Ammon's horn (tissue), 1 donor: Measurements from ENCODE around the gene IGF1R.
"Not testable (repeated sequence)": the region's sequence is repeated elsewhere in the genome, so short reads cannot be mapped to it uniquely, and the experiment has no call there.

Experiments used
- DNase-seq: peaks from one replicate; pipeline ENCODE4 v3.0.0-alpha.2; 2016; ENCODE audit warnings: low spot score

IGF1R gene

GRCh38 chr15:98647774-98648653 lies at the start of gene IGF1R:
Gene IGF1R (plus strand): TSS chr15:98648539. CDS start chr15:98649582, 1,043 bp downstream.
- peak; percentile 87 for DNase-seq

- peak; percentile 47 for DNase-seq
These were observed 48.2 kb upstream of the IGF1R start for GRCh38 chr15:98599909-98600691.

GRCh38 chr15:98604983-98605382 lies 43.4 kb upstream of the IGF1R start:
- no peak for DNase-seq

- no peak for DNase-seq
These were observed 39.0 kb upstream of the IGF1R start for GRCh38 chr15:98609144-98609852.

- DNase-seq = no peak
These were observed 37.3 kb upstream of the IGF1R start for GRCh38 chr15:98610991-98611390.

- DNase-seq = no peak
These were observed 36.5 kb upstream of the IGF1R start for GRCh38 chr15:98611808-98612207.

- DNase-seq = no peak
These were observed 35.7 kb upstream of the IGF1R start for GRCh38 chr15:98612490-98613110.

GRCh38 chr15:98614681-98615080 lies 33.7 kb upstream of the IGF1R start:
- DNase-seq = no peak

GRCh38 chr15:98616397-98616796 lies 31.9 kb upstream of the IGF1R start:
- DNase-seq = no peak

GRCh38 chr15:98617328-98617980 lies 30.9 kb upstream of the IGF1R start:
- DNase-seq = no peak

GRCh38 chr15:98618576-98618975 lies 29.8 kb upstream of the IGF1R start:
- DNase-seq = not testable (repeated sequence)

- DNase-seq = no peak
These were observed 28.3 kb upstream of the IGF1R start for GRCh38 chr15:98620020-98620419.

GRCh38 chr15:98621021-98621420 lies 27.3 kb upstream of the IGF1R start:
- no peak for DNase-seq

- DNase-seq = no peak
These were observed 22.7 kb upstream of the IGF1R start for GRCh38 chr15:98625614-98626013.

- DNase-seq = no peak
These were observed 22.2 kb upstream of the IGF1R start for GRCh38 chr15:98626153-98626552.

GRCh38 chr15:98628216-98628615 lies 20.1 kb upstream of the IGF1R start:
- no peak for DNase-seq

GRCh38 chr15:98635848-98636247 lies 12.5 kb upstream of the IGF1R start:
- no peak for DNase-seq

- DNase-seq = no peak
These were observed 5.2 kb upstream of the IGF1R start for GRCh38 chr15:98643115-98643514.

- no peak for DNase-seq
These were observed 1.8 kb upstream of the IGF1R start for GRCh38 chr15:98646546-98647025.

- peak; percentile 61 for DNase-seq
These were observed 1.1 kb upstream of the IGF1R start for GRCh38 chr15:98647026-98647773.
